Spinal cord (tissue), 10 donors: Measurements from ENCODE around the gene TYW1B. TPM values are rescaled to one million over a fixed set of nuclear protein-coding genes. Genes with fewer than 3 reads are reported as not detected.
"Not testable (repeated sequence)": the region's sequence is repeated elsewhere in the genome, so short reads cannot be mapped to it uniquely, and the experiment has no call there.

Experiments used
- DNase-seq, 6 donors: peaks; one replicate each; pipeline versions ENCODE4 v3.0.0 to v3.0.0-alpha.2; 2013 to 2015; ENCODE audit warnings: low spot score in 6 of 6, low read depth in 4 of 6
- H3K27ac ChIP-seq: one replicate; pipeline ENCODE4 v1.5.1; 2013; ENCODE audit warnings: low read depth, low read length, control low read depth
- H3K27me3 ChIP-seq: one replicate; pipeline ENCODE4 v1.6.1; 2013; ENCODE audit warnings: low read length; ENCODE audit not compliant: control insufficient read depth, insufficient read depth
- H3K36me3 ChIP-seq: one replicate; pipeline ENCODE4 v1.6.1; 2013; ENCODE audit warnings: low read length; ENCODE audit not compliant: control insufficient read depth, insufficient read depth
- H3K4me1 ChIP-seq: one replicate; pipeline ENCODE4 v1.6.1; 2013; ENCODE audit warnings: low read length; ENCODE audit not compliant: control insufficient read depth, insufficient read depth
- H3K4me3 ChIP-seq: one replicate; pipeline ENCODE4 v1.5.1; 2013; ENCODE audit warnings: low read depth, low read length, control low read depth
- H3K9me3 ChIP-seq: one replicate; pipeline ENCODE4 v1.6.1; 2013; ENCODE audit warnings: low read length; ENCODE audit not compliant: control insufficient read depth, insufficient read depth
- WGBS: methylation state at CpG from one replicate; pipeline ENCODE4 v1.1.5; 2013; ENCODE audit warnings: missing lambda C conversion rate; ENCODE audit not compliant: insufficient coverage; 5-methylcytosine and 5-hydroxymethylcytosine counted together
- polyA plus RNA-seq, 2 donors: library from polyadenylated mRNA; unstranded; fragments of 120-200 nt; gene quantifications; one replicate each; pipeline ENCODE4 v1.2.1, GENCODE V29; 2013; ENCODE audit not compliant: insufficient read length in 2 of 2
- total RNA-seq, 2 donors: library from RNA; depleted of rRNA in 1 of 2; stranded (reverse); fragments of 120-200 nt in 1 of 2; fragments of >200 nt in 1 of 2; gene quantifications; one replicate each; pipeline versions ENCODE4 v1.2.3 to v1.2.4, GENCODE V29; 2013 to 2014
- donor health status: healthy.

TYW1B gene
- total and polyA plus RNA-seq, 4 donors = 2.4 to 11.5 (median 5.3) TPM

DNA sequence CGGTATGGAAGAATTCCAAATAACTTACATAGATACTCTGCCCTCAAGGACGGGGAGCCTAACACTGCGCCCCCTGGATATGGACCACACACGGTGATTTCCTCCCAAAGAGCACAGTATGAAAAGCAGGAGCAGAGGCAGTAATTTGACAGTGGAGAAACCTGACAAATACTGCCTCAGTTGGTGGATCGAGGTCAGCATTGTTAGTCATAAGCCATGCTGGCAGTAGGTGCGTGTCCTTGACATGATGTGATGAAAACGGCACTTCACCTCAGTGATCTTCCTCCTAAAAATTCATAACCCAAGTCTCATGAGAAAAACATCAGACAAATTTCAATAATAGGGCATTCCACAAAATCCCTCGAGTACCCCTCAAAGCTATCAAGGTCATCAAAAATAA lies 224.5 kb downstream of the TYW1B start:
- H3K9me3 ChIP-seq, H3K27ac ChIP-seq, H3K4me1 ChIP-seq, H3K27me3 ChIP-seq, H3K36me3 ChIP-seq, DNase-seq, H3K4me3 ChIP-seq: not testable (repeated sequence)
- WGBS = 93% methylated on average over 3 of the region's 8 CpGs

DNA sequence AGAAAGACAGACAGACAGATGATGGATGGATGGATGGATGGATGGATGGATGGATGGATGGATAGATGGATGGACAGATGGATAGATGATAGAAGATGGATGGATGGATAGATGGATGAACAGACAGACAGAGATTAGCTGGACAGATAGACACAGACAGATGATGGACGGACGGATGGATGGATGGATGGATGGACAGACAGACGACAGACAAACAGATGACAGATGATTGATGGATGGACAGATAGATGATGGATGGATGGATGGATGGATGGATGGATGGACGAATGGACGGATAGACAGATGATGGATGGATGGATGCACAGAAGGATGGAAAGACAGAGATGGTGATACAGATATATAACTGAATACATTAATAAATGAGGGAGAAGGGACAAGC lies 224.9 kb downstream of the TYW1B start:
- Histone ChIP-seq H3K4me1 (no peaks in the 10 kb centered on the region), H3K4me3 (no peak overlapping the region), H3K27ac (no peak overlapping the region), H3K36me3 (no peaks in the 10 kb centered on the region), H3K9me3 (no peaks in the 10 kb centered on the region), H3K27me3 (no peaks in the 10 kb centered on the region)
- WGBS = 93% methylated on average over 3 of the region's 5 CpGs
- DNase-seq = no peak

DNA sequence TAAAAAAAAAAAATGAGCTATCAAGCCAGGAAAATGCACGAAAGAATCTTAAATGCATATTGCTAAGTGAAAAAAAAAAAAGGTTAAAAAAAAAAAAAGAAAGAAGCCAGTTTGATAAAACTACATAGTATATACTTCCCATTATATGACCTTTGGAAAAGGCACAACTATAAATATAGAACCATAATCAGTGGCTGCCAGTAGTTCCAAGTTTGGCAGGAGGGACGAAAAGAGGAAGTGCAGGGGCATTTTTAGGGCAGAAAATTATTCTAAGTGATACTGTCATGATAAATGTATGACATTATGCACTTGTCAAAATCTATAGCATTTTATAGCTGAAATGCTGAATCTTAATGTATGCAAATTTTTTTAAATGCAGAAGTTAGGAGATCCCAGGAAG lies 226.3 kb downstream of the TYW1B start:
- not testable (repeated sequence) for H3K27ac ChIP-seq, H3K9me3 ChIP-seq, H3K27me3 ChIP-seq, H3K36me3 ChIP-seq, H3K4me3 ChIP-seq, H3K4me1 ChIP-seq
- peak in 1 of 6 donors; percentile 8 for DNase-seq
- WGBS = no CpG with 5 or more reads among the region's 2 CpGs

DNA sequence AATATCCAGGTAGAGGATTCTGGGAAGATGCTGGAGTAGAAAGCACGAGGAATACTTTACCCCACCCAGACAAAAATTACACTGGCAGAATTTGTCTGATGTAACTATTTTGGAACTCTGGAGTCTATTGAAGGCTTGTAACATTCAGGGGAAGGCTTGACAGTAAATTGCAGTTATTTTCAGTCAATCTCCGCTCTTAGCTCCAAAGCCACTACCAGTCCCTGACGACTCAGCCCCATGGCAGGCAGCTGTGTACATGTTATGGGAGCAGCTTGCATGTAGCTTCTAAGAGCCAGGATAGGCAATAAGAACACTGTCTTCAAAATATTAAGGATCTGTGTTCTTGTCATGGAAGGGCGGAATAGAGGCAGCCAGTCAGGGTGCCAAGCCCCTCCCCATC lies 238.0 kb downstream of the TYW1B start:
- H3K4me1 ChIP-seq, H3K4me3 ChIP-seq, H3K36me3 ChIP-seq, H3K27ac ChIP-seq, DNase-seq, H3K27me3 ChIP-seq, H3K9me3 ChIP-seq: not testable (repeated sequence)
- WGBS = no CpG with 5 or more reads among the region's 4 CpGs

DNA sequence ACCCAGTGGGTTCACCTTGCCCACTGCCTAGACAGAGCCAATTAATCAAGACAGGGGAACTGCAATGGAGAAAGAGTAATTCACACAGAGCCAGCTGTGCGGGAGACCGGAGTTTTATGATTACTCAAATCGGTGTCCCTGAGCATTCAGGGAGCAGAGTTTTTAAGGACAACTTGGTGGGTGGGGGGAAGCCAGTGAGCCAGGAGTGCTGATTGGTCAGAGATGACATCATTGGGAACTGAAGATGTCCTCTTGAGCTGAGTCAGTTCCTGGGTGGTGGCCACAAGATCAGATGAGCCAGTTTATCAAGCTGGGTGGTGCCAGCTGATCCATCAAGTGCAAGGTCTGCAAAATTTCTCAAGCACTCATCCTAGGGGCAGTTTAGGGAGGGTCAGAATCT lies 240.7 kb downstream of the TYW1B start:
- not testable (repeated sequence) for H3K27me3 ChIP-seq, DNase-seq, H3K9me3 ChIP-seq, H3K36me3 ChIP-seq, H3K27ac ChIP-seq, H3K4me1 ChIP-seq, H3K4me3 ChIP-seq
- 91% methylated on average over 3 of the region's 3 CpGs for WGBS

DNA sequence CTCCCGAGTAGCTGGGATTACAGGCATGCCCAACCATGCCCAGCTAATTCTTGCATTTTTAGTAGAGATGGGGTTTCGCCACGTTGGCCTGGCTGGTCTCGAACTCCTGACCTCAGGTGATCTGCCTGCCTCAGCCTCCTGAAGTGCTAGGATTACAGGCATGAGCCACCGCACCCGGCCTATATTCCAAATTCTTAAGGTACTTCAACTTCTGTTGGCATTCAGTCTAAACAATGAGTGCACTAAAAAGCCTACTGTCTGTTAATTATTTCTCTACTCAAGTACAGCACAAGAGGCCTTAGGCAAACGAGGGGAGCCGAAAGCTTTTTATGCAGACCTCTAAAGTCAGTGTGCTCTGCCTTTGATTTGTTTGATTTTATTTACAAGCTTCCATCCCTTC lies 243.4 kb downstream of the TYW1B start:
- H3K4me1 ChIP-seq = not testable (repeated sequence)

DNA sequence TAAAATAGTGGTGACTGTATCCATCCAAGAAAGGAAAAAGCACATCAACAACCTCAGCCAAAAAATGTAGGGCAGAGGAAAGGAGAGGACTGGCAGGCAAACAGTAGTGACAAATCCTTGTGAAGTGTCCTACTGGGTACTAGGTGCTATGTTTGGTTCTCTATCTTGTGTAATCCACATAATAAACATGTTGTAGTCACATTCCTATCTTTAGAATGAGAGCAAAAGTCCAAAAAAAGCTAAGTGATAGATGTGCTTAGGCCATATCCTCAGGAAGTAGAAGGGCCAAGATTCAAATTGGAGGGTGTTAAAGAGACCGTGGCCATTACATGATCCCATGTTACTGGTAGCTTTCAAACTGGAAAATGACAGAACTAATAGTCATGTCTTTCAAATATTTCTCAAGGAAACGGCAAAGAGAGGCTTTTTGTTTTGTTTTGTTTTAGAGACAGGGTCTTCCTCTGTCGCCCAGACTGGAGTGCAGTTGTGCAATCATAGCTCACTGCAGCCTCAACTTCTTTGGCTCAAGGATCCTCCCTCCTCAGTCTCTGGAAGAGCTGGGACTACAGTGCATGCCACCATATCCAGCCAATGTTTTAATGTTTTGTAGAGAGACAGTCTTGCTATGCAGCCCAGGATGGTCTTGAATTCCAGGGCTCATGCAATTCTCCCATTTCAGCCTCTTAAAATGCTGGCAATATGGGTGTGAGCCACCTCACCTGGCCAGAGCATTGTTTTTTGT lies 244.2 kb downstream of the TYW1B start:
- 100% methylated on average over 1 of the region's 3 CpGs for WGBS
- not testable (repeated sequence) for H3K4me1 ChIP-seq, H3K9me3 ChIP-seq, H3K27ac ChIP-seq, H3K36me3 ChIP-seq, H3K27me3 ChIP-seq, H3K4me3 ChIP-seq, DNase-seq

More for the DNA sequence above, 243.4 kb downstream of the TYW1B start:
- not testable (repeated sequence) for H3K27me3 ChIP-seq, H3K4me3 ChIP-seq, H3K36me3 ChIP-seq, H3K9me3 ChIP-seq, H3K27ac ChIP-seq, DNase-seq
- 88% methylated on average over 3 of the region's 8 CpGs for WGBS

DNA sequence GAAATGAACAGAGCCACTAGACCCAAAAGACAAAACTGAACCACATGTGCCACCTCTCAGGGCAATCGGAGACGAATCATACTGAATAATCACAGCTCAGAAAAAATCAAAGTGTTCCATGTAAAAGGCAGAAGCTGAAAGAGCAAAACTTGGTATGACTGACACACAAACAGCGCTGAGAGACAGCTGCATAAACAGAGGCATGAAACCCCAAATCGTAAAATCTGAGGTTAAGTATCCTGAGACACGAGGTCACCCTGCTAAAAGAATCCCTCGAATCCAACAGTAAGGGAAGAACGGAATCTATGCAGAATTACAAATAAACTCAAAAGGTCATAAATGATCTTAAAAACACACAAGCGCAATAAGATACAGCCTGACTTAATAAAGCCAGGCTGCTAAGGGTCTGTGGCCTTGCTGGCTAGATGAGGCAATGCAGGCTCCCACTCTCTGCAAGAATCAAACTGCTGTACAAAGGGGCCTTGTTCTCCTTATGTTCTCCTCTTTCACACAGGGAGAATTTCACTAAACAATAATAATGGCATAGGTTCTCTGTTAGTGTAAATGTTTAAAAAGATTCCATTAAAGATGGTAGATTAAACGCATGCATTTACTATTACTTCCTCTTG lies 247.7 kb downstream of the TYW1B start:
- H3K4me1 ChIP-seq, H3K9me3 ChIP-seq, H3K27ac ChIP-seq, H3K27me3 ChIP-seq, H3K36me3 ChIP-seq, H3K4me3 ChIP-seq: not testable (repeated sequence)
- DNase-seq = peak in 2 of 6 donors; percentile 21 to 37
- 48% methylated on average over 2 of the region's 9 CpGs for WGBS

DNA sequence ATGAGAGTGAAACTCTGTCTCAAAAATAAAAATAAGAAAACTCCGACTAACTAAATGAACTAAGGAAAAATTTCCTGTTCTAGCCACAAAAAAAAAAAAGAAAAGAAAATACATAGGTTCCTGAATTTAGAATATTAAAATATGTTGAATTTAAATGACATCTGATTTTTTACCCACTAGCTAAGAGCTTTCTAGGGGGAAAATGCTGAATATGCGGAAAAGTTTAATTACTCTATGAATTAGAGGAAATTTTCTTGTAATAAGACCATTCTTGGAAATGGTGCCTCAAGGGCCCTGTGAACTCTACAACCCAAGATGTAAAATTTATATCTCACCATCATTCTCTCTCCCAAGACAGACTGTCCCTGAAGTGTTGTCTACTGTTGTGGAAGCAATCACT lies 250.9 kb downstream of the TYW1B start:
- H3K4me3 ChIP-seq = no peak overlapping the region
- H3K36me3 ChIP-seq = no peaks in the 10 kb centered on the region
- H3K4me1 ChIP-seq = no peaks in the 10 kb centered on the region
- DNase-seq = no peak
- H3K27me3 ChIP-seq = no peaks in the 10 kb centered on the region
- H3K9me3 ChIP-seq = no peaks in the 10 kb centered on the region
- H3K27ac ChIP-seq = no peak overlapping the region
- no CpG with 5 or more reads among the region's 2 CpGs for WGBS

DNA sequence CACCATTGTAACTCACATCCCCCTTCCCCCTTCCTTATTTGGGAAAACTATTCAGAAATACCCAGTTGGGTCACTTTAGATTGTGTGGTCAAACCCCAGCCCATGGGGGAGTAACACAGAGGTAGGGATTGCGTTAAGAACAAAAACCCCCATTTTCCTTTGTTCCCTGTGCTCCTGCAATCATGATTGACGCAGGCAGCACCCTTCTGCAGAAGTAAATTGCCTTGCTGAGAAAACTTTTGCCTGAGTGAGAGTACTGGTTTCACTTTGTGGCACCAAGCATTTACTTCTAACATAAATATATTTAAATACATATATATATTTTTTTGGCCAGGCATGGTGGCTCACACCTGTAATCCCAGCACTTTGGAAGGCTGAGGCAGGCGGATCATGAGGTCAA lies 266.0 kb downstream of the TYW1B start:
- not testable (repeated sequence) for H3K27ac ChIP-seq, H3K9me3 ChIP-seq, H3K27me3 ChIP-seq, H3K4me3 ChIP-seq, H3K36me3 ChIP-seq, H3K4me1 ChIP-seq, DNase-seq
- WGBS = no CpG with 5 or more reads among the region's 3 CpGs
